ENCODE data around the gene ELP4.

ELP4 gene

GRCh38 chr11:31827455-31828206, 318.1 kb downstream of the ELP4 start:
- no peak for DNase-seq

GRCh38 chr11:31828217-31828616, 318.6 kb downstream of the ELP4 start:
- no peak for DNase-seq

DNA sequence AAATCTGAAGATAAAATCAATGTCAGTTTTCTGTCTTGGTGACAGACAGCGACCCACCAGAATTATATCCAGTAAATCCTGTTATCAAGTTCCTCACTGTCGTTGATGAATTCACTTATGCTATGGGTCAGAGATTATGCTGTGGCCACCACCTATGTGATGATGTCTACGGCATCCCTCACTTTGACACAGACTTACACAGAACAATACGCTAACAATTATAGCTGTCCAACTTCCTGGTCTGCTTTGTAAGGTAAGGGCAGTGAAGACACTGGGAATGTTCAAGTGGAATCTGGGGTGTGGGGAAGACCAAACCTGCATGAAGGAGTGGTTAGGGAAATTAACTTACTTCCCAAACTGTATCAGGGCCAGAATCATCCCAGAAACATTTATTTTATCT, 320.8 kb downstream of the ELP4 start:
- DNase-seq = no peak

GRCh38 chr11:31834237-31834636, 324.7 kb downstream of the ELP4 start:
- no peak for DNase-seq
